HG02588 (cell line): ENCODE data around the gene IPO7.
"Not testable (repeated sequence)": the region's sequence is repeated elsewhere in the genome, so short reads cannot be mapped to it uniquely, and the experiment has no call there.

Experiments used
- ATAC-seq: cut with Tn5 transposase; IDR thresholded peaks from one replicate; pipeline ENCODE4 v1.9.1; 2021; ENCODE audit warnings: mild to moderate bottlenecking, moderate library complexity; ENCODE audit not compliant: unreplicated experiment

Gene IPO7

DNA sequence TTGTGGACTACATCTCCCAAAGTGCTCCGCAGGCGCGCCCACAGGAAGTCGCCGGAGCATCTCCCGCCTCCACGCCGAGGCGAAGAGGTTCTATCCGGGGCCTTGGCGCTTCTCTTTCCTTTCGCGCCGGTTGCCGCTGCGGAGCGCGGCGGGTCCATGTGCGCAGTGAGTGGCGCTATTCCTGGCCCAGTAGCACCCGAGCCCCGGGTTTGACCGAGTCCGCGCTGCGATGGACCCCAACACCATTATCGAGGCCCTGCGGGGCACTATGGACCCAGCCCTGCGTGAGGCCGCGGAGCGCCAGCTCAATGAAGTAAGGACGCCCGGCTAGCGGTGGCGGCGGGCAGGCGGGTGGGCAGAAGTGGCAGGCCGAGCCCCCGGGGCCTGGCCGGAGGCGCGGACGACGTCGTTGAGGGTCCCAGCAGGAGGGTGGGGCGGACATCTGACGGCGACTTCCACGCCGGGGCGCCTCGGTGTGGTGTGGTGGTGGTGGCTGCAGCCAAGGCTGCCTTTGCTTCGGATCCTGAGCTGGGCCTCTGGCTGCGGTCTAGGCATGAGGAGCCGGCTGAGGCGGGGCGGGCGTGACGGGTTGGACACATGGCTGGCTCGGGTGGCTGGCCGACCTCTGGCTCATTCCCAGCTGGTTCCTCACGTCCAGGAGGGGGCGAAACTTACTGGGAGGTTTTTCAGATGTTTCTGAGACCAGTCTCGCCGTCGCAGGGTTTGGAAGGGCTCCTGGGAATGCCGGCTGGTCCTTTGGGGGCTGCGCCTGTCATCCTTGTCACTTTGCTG, at the start of gene IPO7:
Gene IPO7 (plus strand): TSS at position 118 of the 792 bp plus-strand sequence. CDS start 112 bp downstream, at position 230.
- ATAC-seq = peak; percentile 93

GRCh38 chr11:9341638-9342178, 42.7 kb upstream of the IPO7 start:
- no peak for ATAC-seq

DNA sequence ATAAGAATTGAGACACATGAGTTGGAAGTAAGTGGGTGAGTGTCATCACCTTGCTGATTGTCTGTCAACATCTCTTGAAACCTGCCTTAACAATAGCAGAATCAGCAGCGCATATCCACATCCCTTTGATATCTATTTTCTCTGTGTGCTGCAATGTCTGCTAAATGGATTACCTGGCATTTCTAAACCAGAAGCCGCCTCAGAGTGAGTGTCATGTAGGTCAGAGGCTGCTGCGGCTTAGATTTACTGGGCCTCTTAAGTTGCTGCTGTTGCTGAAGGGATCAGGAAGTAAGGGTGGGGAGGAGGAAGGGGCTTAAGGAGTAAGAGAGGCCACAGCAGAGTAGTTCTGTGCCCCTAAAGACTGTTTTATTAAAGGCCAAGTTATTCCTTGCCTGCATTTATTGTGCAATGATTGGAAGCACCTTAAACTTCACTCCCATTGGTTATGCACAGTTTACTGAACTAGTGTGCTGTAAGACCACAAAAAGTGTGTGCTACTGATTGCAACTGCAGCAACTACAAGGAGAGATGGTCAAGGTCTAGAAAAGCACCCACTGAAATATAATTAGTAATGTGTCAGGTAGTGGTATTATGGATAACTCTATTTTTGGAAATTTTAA, 40.3 kb upstream of the IPO7 start:
- ATAC-seq = no peak

DNA sequence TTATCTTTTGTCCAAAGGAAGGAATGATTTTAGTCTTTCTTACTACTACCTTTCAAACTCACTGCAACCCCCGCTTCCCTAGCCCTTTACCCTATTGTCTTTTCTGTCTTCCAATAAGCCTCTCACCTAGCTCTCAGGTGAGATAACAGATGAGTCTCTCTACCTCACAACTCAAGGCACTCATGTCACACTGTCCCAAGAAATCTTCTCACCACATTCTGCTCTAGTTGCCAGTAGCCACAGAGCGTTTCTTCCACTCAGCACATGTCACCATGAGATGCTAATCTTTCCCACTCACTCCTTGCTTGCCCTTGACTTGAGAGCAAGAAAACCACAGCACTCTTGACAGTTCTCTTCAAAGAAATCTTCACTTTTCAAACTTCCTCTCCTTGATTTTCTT, 37.4 kb upstream of the IPO7 start:
- no peak for ATAC-seq

DNA sequence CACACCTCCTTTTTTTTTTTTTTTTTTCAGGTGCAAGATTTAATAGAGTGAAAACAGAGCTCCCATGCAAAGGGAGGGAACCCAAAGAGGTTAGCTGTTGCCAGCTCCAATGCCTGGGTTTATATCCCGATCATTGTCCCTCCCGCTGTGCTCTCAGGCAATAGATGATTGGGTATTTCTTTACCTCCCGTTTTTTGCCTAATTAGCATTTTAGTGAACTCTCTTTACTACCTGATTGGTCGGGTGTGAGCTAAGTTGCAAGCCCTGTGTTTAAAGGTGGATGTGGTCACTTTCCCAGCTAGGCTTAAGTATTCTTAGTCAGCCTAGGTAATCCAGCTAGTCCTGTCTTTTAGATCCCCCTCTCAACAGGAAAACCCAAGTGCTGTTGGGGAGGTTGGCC, 36.7 kb upstream of the IPO7 start:
- not testable (repeated sequence) for ATAC-seq

DNA sequence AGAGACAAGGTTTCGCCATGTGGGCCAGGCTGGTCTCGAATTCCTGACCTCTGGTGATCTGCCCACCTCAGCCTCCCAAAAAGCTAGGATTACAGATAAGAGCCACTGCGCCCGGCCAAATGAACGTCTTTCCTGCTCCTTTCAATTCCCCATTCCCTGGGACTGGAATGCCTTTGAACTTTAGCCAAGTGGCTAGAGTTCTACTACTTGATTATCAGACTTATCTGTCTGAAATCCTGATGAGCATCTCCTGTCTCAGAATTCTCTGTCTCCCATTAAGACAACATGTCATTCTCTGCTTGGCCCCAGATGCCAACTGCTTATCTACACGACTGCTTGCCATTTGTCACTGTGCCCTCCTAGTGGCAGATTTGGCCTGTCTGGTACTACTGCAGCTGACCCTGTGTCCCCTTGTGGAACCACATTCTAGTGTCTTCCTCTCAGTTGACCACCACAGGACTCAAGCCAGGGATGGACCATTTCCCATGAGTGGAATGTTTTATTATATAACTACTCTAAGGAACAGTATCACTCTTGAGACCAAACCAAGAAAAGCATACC, 33.1 kb upstream of the IPO7 start:
- no peak for ATAC-seq

GRCh38 chr11:9357041-9357440, 27.4 kb upstream of the IPO7 start:
- ATAC-seq = no peak

DNA sequence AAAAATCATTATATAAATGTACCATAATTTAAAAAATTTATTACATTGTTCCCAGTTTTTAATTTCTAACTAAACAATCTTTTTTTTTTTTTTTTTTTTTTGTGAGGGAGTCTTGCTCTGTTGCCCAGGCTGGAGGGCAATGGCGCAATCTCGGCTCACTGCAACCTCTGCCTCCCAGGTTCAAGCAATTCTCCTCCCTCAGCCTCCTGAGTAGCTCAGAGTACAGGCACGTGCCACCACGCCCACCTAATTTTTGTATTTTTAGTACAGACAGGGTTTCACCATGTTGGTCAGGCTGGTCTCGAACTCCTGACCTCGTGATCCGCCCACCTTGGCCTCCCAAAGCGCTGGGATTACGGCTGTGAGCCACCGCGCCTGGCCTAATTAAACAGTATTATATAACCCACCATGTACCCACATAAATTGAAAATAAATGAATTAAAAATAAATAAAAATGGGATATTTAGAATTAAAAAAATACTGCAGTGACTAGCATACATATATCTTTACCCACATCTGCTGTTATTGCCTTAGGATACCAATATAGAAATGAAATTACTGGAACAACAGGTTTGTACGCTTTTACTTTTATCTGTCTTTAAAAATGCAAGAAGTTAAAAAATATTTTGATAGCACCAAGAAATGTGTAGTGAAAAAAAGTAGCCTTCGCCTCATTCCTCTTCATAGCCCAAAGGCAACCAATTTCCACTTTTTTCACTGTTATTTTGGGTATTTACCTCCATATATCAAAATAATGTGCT, 23.4 kb upstream of the IPO7 start:
- not testable (repeated sequence) for ATAC-seq

GRCh38 chr11:9362393-9362863, 22.0 kb upstream of the IPO7 start:
- ATAC-seq = no peak

DNA sequence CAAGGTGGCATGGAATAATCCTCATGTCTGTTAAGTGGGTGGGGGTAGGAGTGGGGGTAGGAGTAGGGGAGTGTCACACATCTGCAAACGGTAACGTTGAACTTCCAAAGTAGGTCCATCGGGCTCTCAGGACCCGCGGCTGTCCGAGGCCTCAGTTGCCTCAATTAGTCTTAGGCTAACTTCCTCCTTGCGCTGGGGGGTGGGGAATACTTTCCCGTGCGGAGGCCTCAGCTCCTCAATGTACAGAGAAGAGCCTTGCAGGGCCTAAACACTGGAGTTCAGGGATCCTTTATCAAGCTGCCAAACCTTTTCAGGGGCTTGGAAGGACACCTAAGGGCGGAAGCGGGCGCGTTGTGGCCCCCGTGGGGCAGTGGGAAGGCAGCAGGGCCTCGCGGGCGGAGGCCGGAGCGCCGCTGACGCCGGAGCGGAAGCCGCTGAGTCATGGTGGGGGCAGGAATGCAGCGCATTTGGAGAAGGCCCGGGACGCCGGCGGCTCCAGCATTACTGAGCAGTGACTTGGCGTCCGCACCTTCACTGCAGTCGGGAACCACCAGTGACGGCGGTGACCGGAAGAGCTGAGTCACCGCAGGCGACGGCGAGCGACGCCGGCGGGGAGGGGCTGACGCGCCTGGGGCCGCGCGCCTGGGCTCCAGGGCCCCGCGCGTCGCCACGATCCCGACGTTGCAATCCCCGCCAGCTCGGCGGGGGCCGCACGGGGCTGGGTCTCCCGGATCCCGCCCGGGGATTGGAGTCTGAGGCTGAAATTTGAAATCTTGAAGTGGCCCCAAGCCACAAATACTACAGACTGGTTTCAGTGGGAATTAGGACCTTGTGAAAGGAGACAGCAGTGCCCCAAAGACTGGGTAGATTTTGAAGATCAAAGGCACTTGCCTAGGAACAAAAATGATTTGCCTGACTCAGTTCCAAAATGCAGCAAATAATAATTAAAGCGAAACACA, 20.2 kb upstream of the IPO7 start:
- peak; percentile 97 for ATAC-seq

DNA sequence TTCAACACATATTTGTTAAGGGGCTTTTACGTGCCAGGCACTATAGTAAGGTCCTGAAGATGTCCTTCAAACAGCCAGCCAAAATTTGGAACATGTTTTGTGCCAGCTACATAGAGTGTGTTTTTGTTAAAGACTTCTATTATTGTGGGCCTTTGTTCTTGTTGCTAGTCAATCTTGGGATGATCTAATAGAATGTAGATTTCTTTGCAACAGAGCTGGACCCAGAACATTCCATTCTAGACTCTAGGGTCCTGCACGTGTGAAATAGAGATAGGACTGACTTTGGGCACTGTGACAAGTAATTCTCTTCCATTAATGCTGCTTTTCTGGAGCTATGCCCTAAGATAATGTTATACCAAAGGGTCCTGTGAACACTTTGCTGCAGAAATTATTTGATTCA, 16.9 kb upstream of the IPO7 start:
- no peak for ATAC-seq

DNA sequence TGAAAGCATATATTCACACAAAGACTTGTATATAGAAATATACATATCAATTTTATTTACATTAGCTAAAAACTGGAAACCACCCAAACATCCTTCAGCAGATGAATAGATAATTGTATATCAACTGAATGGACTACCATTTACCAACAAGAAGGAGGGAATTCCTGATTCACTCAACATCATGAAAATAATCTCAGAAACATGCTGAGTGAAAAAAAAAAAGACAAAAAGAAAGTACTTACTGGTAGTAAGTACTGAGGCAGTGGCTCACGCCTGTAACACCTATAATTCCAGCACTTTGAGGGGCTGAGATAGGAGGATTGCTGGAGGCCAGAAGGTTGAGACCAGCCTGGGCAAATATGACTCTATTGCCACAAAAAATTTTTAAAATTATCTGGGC, 7.4 kb upstream of the IPO7 start:
- ATAC-seq = no peak

DNA sequence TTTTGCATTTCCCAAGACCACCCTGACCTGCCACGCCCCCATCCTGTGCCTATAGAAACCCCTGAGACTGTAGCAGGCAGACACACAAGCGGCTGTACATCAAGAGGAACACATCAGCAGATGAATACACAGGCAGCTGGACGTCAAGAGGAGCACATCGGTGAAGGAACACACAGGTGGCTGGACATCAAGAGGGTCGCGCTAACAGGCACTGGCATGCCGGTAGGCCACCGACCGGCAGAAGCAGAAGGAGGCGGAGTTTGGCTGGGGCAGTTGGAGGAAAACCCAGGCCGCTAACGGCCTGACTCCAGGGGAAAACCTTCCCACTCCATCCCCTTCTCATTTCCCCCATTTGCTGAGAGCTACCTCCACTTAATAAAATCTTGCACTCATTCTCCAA, 5.4 kb upstream of the IPO7 start:
- ATAC-seq = no peak

GRCh38 chr11:9380773-9381172, 3.7 kb upstream of the IPO7 start:
- no peak for ATAC-seq

- ATAC-seq = peak; percentile 8
Observed at GRCh38 chr11:9385327-9385899, 961 bp downstream of the IPO7 start.

GRCh38 chr11:9386086-9386485, 1.6 kb downstream of the IPO7 start:
- no peak for ATAC-seq

DNA sequence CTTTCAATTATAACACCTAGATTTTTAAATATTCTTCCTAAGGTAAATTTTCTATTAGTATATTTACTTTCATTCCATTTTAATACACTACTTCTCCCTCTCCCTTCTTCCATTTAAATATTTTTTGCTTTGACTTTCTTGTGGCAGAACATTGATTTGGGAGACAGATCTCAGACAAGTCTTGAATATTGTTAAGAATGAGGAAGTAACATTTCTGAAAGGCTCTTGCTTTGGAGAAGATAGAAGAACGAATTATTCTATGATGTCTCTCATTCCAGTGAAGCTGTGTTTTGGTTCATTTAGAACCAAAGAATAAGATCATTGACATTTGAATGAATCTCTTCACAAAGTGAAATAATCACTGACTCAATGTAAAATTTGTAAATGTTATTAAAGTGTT, 2.4 kb downstream of the IPO7 start:
- ATAC-seq = no peak

GRCh38 chr11:9396310-9396709, 11.9 kb downstream of the IPO7 start:
- ATAC-seq = no peak

GRCh38 chr11:9396752-9397151, 12.3 kb downstream of the IPO7 start:
- no peak for ATAC-seq
